GM18499 (cell line): ENCODE measurements around the gene MMP23B.

Experiments
- ATAC-seq: cut with Tn5 transposase; IDR thresholded peaks from one replicate; pipeline ENCODE4 v1.9.1; 2021; ENCODE audit warnings: moderate number of reproducible peaks; ENCODE audit not compliant: insufficient read depth, unreplicated experiment

Gene MMP23B

GRCh38 chr1:1683104-1683905 is 51.3 kb downstream of the MMP23B start:
- no peak for ATAC-seq
